BLaER1 treated with 17β-estradiol and CSF1 and Interleukin-3, amounts not matched to agents 10 nM and 100 nM (cell line): ENCODE data around the gene ATF7.

Source experiments
- H3K27ac ChIP-seq, 11 experiments: shearing (Covaris generic); formaldehyde crosslinking; 2 replicates each; pipeline ENCODE4 v1.8.1; 2022
- H3K27me3 ChIP-seq, 11 experiments: shearing (Covaris generic); formaldehyde crosslinking; 2 replicates each; pipeline ENCODE4 v1.8.1; 2022
- H3K36me3 ChIP-seq, 11 experiments: shearing (Covaris generic); formaldehyde crosslinking; 2 replicates each; pipeline ENCODE4 v1.8.1; 2022
- H3K4me1 ChIP-seq, 10 experiments: shearing (Covaris generic); formaldehyde crosslinking; 2 replicates each; pipeline ENCODE4 v1.8.1; 2022
- H3K4me2 ChIP-seq, 11 experiments: shearing (Covaris generic); formaldehyde crosslinking; 2 replicates each; pipeline ENCODE4 v1.8.1; 2022
- H3K4me3 ChIP-seq, 10 experiments: shearing (Covaris generic); formaldehyde crosslinking; 2 replicates each; pipeline ENCODE4 v1.8.1; 2022
- H3K9ac ChIP-seq, 11 experiments: shearing (Covaris generic); formaldehyde crosslinking; 2 replicates each; pipeline ENCODE4 v1.8.1; 2022
- H3K9me3 ChIP-seq, 11 experiments: shearing (Covaris generic); formaldehyde crosslinking; replicated peaks in 1 of 11; 2 replicates each; pipeline ENCODE4 v1.8.1; 2022
- H4K20me1 ChIP-seq, 11 experiments: shearing (Covaris generic); formaldehyde crosslinking; 2 replicates each; pipeline ENCODE4 v1.8.1; 2022
- Cebpa-rat ChIP-seq, 11 experiments: shearing (Covaris generic); IDR thresholded peaks; 2 replicates each; pipeline ENCODE4 v1.8.1; 2022

The ATF7 gene

DNA sequence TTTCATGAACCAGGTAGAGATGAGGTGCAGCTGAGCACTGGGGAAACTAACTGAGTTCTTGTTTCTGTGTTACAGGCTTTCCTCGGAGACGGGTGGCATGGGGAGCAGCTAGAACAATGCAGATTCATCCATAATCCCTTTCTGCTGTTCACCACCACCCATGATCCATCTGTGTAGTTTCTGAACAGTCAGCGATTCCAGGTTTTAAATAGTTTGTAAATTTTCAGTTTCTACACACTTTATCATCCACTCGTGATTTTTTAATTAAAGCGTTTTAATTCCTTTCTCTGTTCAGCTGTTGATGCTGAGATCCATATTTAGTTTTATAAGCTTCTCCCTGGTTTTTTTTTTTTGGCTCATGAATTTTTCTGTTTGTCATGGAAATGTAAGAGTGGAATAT, 146.9 kb downstream of the ATF7 start:
- no peak overlapping the region for H3K4me3 ChIP-seq
- peaks cover 96 to 100% (median 99%) of the 10 kb centered on the region in 11 experiments for H4K20me1 ChIP-seq
- no peak overlapping the region; a peak in 1 of 22 replicates for H3K27ac ChIP-seq
- no peaks in the 10 kb centered on the region for H3K9me3 ChIP-seq
- no peaks in the 10 kb centered on the region for H3K27me3 ChIP-seq
- TF ChIP-seq Cebpa-rat (IDR thresholded peaks at IDR 0.05) = no peak
- H3K4me1 ChIP-seq = peaks cover 0 to 32% (median 6%) of the 10 kb centered on the region in 10 experiments; a peak in 11 of 20 replicates
- peak overlapping the region in 2 of 11 experiments; percentile 50 to 54; a peak in 2 of 22 replicates for H3K9ac ChIP-seq
- H3K4me2 ChIP-seq = no peak overlapping the region
- H3K36me3 ChIP-seq = peaks cover 97 to 100% (median 100%) of the 10 kb centered on the region in 11 experiments

- H4K20me1 ChIP-seq = peaks cover 97 to 100% (median 99%) of the 10 kb centered on the region in 11 experiments
- H3K4me1 ChIP-seq = peaks cover 0 to 37% (median 9%) of the 10 kb centered on the region in 10 experiments; a peak in 11 of 20 replicates
- H3K9me3 ChIP-seq = no peaks in the 10 kb centered on the region
- peaks cover 98 to 100% (median 100%) of the 10 kb centered on the region in 11 experiments for H3K36me3 ChIP-seq
- peak overlapping the region in 1 of 11 experiments; percentile 10; a peak in 1 of 22 replicates for H3K27ac ChIP-seq
- H3K4me3 ChIP-seq = no peak overlapping the region
- H3K4me2 ChIP-seq = no peak overlapping the region
- no peak for TF ChIP-seq Cebpa-rat (IDR thresholded peaks at IDR 0.05)
- no peaks in the 10 kb centered on the region for H3K27me3 ChIP-seq
- peak overlapping the region in 3 of 11 experiments; percentile 2 to 50 (median 48); a peak in 2 of 22 replicates for H3K9ac ChIP-seq
Measured at GRCh38 chr12:53478865-53479264, 147.3 kb downstream of the ATF7 start.

GRCh38 chr12:53476769-53477209, 149.4 kb downstream of the ATF7 start:
- Histone ChIP-seq H3K36me3 (peaks cover 98 to 100% (median 100%) of the 10 kb centered on the region in 11 experiments), H3K4me2 (no peak overlapping the region), H3K4me3 (no peak overlapping the region), H4K20me1 (peaks cover 97 to 100% (median 99%) of the 10 kb centered on the region in 11 experiments), H3K27ac (no peak overlapping the region), H3K9me3 (no peaks in the 10 kb centered on the region), H3K9ac (peak overlapping the region in 2 of 11 experiments; percentile 1 to 21; a peak in 1 of 22 replicates), H3K4me1 (peaks cover 0 to 58% (median 11%) of the 10 kb centered on the region in 10 experiments; a peak in 11 of 20 replicates), H3K27me3 (no peaks in the 10 kb centered on the region)
- no peak for TF ChIP-seq Cebpa-rat (IDR thresholded peaks at IDR 0.05)

GRCh38 chr12:53474819-53475218, 151.4 kb downstream of the ATF7 start:
- H3K4me3 ChIP-seq = no peak overlapping the region
- H3K4me1 ChIP-seq = peaks cover 0 to 54% (median 11%) of the 10 kb centered on the region in 10 experiments; a peak in 11 of 20 replicates

GRCh38 chr12:53474077-53474476, 152.1 kb downstream of the ATF7 start:
- H3K27me3 ChIP-seq = no peaks in the 10 kb centered on the region
- peaks cover 98 to 99% (median 99%) of the 10 kb centered on the region in 11 experiments for H4K20me1 ChIP-seq
- no peaks in the 10 kb centered on the region for H3K9me3 ChIP-seq
- H3K36me3 ChIP-seq = peaks cover 98 to 100% (median 99%) of the 10 kb centered on the region in 11 experiments
- H3K9ac ChIP-seq = peak overlapping the region in 7 of 11 experiments; percentile 7 to 62 (median 34); a peak in 10 of 22 replicates
- no peak overlapping the region for H3K4me3 ChIP-seq
- H3K4me1 ChIP-seq = peaks cover 0 to 49% (median 11%) of the 10 kb centered on the region in 10 experiments; a peak in 11 of 20 replicates
- H3K27ac ChIP-seq = peak overlapping the region in 2 of 11 experiments; percentile 0 to 22; a peak in 2 of 22 replicates
- TF ChIP-seq Cebpa-rat (IDR thresholded peaks at IDR 0.05) = no peak
- H3K4me2 ChIP-seq = peak overlapping the region in 3 of 11 experiments; percentile 1 to 46 (median 2); a peak in 4 of 22 replicates

More at GRCh38 chr12:53474819-53475218, 151.4 kb downstream of the ATF7 start:
- H3K4me2 ChIP-seq = peak overlapping the region in 2 of 11 experiments; percentile 1 to 46; a peak in 2 of 22 replicates
- TF ChIP-seq Cebpa-rat (IDR thresholded peaks at IDR 0.05) = no peak
- peak overlapping the region in 3 of 11 experiments; percentile 3 to 23 (median 22); a peak in 2 of 22 replicates for H3K27ac ChIP-seq
- no peaks in the 10 kb centered on the region for H3K27me3 ChIP-seq
- H3K9me3 ChIP-seq = no peaks in the 10 kb centered on the region
- H3K9ac ChIP-seq = peak overlapping the region in 7 of 11 experiments; percentile 1 to 62 (median 23); a peak in 7 of 22 replicates
- peaks cover 98 to 100% (median 99%) of the 10 kb centered on the region in 11 experiments for H3K36me3 ChIP-seq
- H4K20me1 ChIP-seq = peaks cover 98 to 99% (median 99%) of the 10 kb centered on the region in 11 experiments

GRCh38 chr12:53472056-53472582, 154.1 kb downstream of the ATF7 start:
- Histone ChIP-seq H3K27me3 (no peaks in the 10 kb centered on the region), H3K4me3 (no peak overlapping the region), H4K20me1 (peaks cover 98 to 99% (median 99%) of the 10 kb centered on the region in 11 experiments), H3K9me3 (no peaks in the 10 kb centered on the region), H3K4me1 (peaks cover 0 to 35% (median 11%) of the 10 kb centered on the region in 10 experiments; a peak in 11 of 20 replicates), H3K27ac (no peak overlapping the region), H3K4me2 (no peak overlapping the region), H3K9ac (peak overlapping the region in 2 of 11 experiments; percentile 13 to 35; a peak in 1 of 22 replicates), H3K36me3 (peaks cover 98 to 100% (median 99%) of the 10 kb centered on the region in 11 experiments)
- TF ChIP-seq Cebpa-rat (IDR thresholded peaks at IDR 0.05) = no peak

DNA sequence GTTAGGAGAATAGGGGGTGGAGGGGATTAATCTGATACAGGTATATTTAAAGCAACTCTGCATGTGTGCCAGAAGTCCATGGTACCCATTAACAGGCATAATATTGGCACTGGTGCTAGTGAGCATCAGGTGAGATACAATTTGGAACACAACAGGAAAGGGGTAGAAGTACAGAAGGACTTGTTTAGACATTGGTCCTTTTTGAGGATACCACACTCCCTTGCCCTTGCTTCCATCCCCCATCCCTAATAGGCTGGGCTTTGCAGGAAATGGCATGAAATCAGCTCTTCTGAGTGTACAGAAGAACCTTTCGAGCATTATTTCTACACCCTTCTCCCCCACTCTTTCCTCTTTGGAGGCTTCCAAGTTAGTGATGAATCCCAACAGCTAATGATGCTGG, 157.9 kb downstream of the ATF7 start:
- Histone ChIP-seq H3K4me3 (no peak overlapping the region), H3K27me3 (no peaks in the 10 kb centered on the region), H3K9me3 (no peaks in the 10 kb centered on the region), H3K9ac (no peak overlapping the region), H3K27ac (no peak overlapping the region), H3K36me3 (peaks cover 97 to 100% (median 99%) of the 10 kb centered on the region in 11 experiments), H3K4me2 (no peak overlapping the region), H3K4me1 (peaks cover 0 to 53% (median 7%) of the 10 kb centered on the region in 10 experiments; a peak in 10 of 20 replicates), H4K20me1 (peaks cover 97 to 99% (median 99%) of the 10 kb centered on the region in 11 experiments)
- no peak for TF ChIP-seq Cebpa-rat (IDR thresholded peaks at IDR 0.05)

GRCh38 chr12:53467880-53468279, 158.3 kb downstream of the ATF7 start:
- Histone ChIP-seq H3K27me3 (no peaks in the 10 kb centered on the region), H3K9me3 (no peaks in the 10 kb centered on the region), H3K4me2 (no peak overlapping the region), H3K36me3 (peaks cover 97 to 100% (median 99%) of the 10 kb centered on the region in 11 experiments), H3K4me1 (peaks cover 0 to 53% (median 7%) of the 10 kb centered on the region in 10 experiments; a peak in 9 of 20 replicates), H4K20me1 (peaks cover 97 to 99% (median 99%) of the 10 kb centered on the region in 11 experiments), H3K9ac (no peak overlapping the region), H3K27ac (no peak overlapping the region), H3K4me3 (no peak overlapping the region)
- no peak for TF ChIP-seq Cebpa-rat (IDR thresholded peaks at IDR 0.05)

DNA sequence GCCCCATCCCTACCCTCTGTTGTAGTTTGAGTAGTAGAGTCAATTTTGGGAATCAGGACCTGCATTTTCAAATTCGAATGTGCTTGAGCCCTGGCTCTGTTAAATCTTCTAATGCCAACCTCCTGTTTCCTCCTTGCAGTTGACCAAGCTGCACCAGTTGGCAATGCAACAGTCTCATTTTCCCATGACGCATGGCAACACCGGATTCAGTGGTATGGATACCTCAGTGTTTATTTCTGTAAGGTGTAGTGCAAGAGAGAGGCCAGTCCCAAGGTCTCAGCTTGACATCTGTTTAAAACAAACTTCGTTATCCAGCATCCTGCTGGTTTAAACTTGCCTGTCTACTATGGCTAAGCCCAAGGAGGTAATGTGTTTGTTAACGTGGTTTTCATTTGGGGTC, 159.1 kb downstream of the ATF7 start:
- Histone ChIP-seq H3K4me3 (no peak overlapping the region), H4K20me1 (peaks cover 97 to 99% (median 99%) of the 10 kb centered on the region in 11 experiments), H3K36me3 (peaks cover 97 to 100% (median 99%) of the 10 kb centered on the region in 11 experiments), H3K4me2 (no peak overlapping the region), H3K4me1 (peaks cover 0 to 53% (median 7%) of the 10 kb centered on the region in 10 experiments; a peak in 10 of 20 replicates), H3K27me3 (no peaks in the 10 kb centered on the region), H3K9me3 (no peaks in the 10 kb centered on the region), H3K27ac (no peak overlapping the region), H3K9ac (no peak overlapping the region)
- TF ChIP-seq Cebpa-rat (IDR thresholded peaks at IDR 0.05) = no peak
